B cell (primary cell): ENCODE data around the gene SETBP1. TPM values are rescaled to one million over a fixed set of nuclear protein-coding genes. Genes with fewer than 3 reads are reported as not detected.

Experiments used
- ATAC-seq: fragments of 200-7000 bp; cut with Tn5 transposase; one replicate; pipeline ENCODE4 v1.10.0; 2021; ENCODE audit warnings: low read depth, mild to moderate bottlenecking, moderate number of reproducible peaks, moderate library complexity
- CTCF ChIA-PET: fragments of 350-600 bp; sonication (Branson Sonifier 250); formaldehyde crosslinking; loops from one replicate; lab custom pipeline; 2021; ENCODE audit warnings: antibody characterized with exemption, inconsistent platforms; lab: Charles Lee
- POLR2A ChIA-PET: fragments of 350-600 bp; sonication (Branson Sonifier 250); formaldehyde crosslinking; loops from one replicate; lab custom pipeline; 2021; ENCODE audit warnings: antibody characterized with exemption; lab: Charles Lee
- DNase-seq: peaks from one replicate; pipeline ENCODE4 v3.0.0; 2013
- H2AFZ ChIP-seq: 2 replicates; pipeline ENCODE4 v1.6.1; 2012; ENCODE audit warnings: mild to moderate bottlenecking, low read depth, low read length; ENCODE audit not compliant: insufficient read depth, poor library complexity, severe bottlenecking
- H3K27ac ChIP-seq, 2 donors: 1 replicate in 1 of 2; 2 replicates in 1 of 2; pipeline ENCODE4 v1.5.1; 2012 to 2013; ENCODE audit warnings: low read length in 2 of 2, mild to moderate bottlenecking in 2 of 2, moderate library complexity in 1 of 2
- H3K27me3 ChIP-seq, 4 experiments: fragments of 200-600 bp in 1 of 4; sonication (generic) in 1 of 4; replicated peaks in 1 of 4; 1 replicate in 2 of 4; 2 replicates in 2 of 4; pipeline versions ENCODE4 v1.6.1 to v1.7.0; 2013 to 2016; ENCODE audit warnings: low read length in 3 of 4, mild to moderate bottlenecking in 2 of 4, mixed read lengths in 1 of 4, moderate library complexity in 1 of 4; ENCODE audit not compliant: insufficient read depth in 4 of 4, control insufficient read depth in 3 of 4; ENCODE audit errors: control extremely low read depth in 1 of 4
- H3K36me3 ChIP-seq, 2 experiments: replicated peaks in 1 of 2; 1 replicate in 1 of 2; 2 replicates in 1 of 2; pipeline versions ENCODE4 v1.6.1 to v1.7.1; 2013; ENCODE audit warnings: low read length in 1 of 2; ENCODE audit not compliant: insufficient read depth in 2 of 2, control insufficient read depth in 1 of 2; ENCODE audit errors: control extremely low read depth in 1 of 2, extremely low read depth in 1 of 2
- H3K4me1 ChIP-seq, 2 donors: fragments of 200-600 bp in 1 of 2; sonication (generic) in 1 of 2; 1 replicate in 1 of 2; 2 replicates in 1 of 2; pipeline versions ENCODE4 v1.5.1 to v1.6.1; 2013 to 2017; ENCODE audit warnings: low read length in 2 of 2; ENCODE audit not compliant: control insufficient read depth in 2 of 2, insufficient read depth in 2 of 2
- H3K4me2 ChIP-seq: replicated peaks from 2 replicates; pipeline ENCODE3; 2012; ENCODE audit warnings: mild to moderate bottlenecking, low read depth, low read length; ENCODE audit not compliant: poor library complexity, severe bottlenecking
- H3K4me3 ChIP-seq, 5 experiments: fragments of 200-600 bp in 1 of 5; sonication (generic) in 1 of 5; 1 replicate in 3 of 5; 2 replicates in 2 of 5; pipeline versions ENCODE4 v1.5.1 to v1.7.0; 2011 to 2016; ENCODE audit warnings: low read length in 4 of 5, mild to moderate bottlenecking in 4 of 5, low read depth in 2 of 5, control low read depth in 1 of 5, moderate library complexity in 1 of 5; ENCODE audit not compliant: insufficient read depth in 1 of 5; ENCODE audit errors: control extremely low read depth in 1 of 5, extremely low read depth in 1 of 5
- H3K79me2 ChIP-seq: fragments of 200-600 bp; sonication (generic); one replicate; pipeline ENCODE4 v1.6.0; 2016; ENCODE audit warnings: low read length; ENCODE audit not compliant: control insufficient read depth, insufficient read depth
- H3K9ac ChIP-seq: fragments of 200-600 bp; sonication (generic); 2 replicates; pipeline ENCODE4 v1.6.1; 2017; ENCODE audit warnings: mild to moderate bottlenecking, low read length, moderate library complexity
- H3K9me3 ChIP-seq, 3 donors: one replicate each; pipeline versions ENCODE4 v1.6.1 to v1.7.1; 2013; ENCODE audit warnings: low read length in 2 of 3; ENCODE audit not compliant: control insufficient read depth in 2 of 3, insufficient read depth in 1 of 3; ENCODE audit errors: control extremely low read depth in 1 of 3
- H4K20me1 ChIP-seq: 2 replicates; pipeline ENCODE4 v1.6.0; 2012; ENCODE audit warnings: mild to moderate bottlenecking, low read length; ENCODE audit not compliant: insufficient read depth, control insufficient read depth, poor library complexity, severe bottlenecking
- H3K27ac Mint-ChIP-seq: one replicate; pipeline ENCODE4 v1.8.0; 2021; ENCODE audit warnings: mixed read lengths
- H3K27me3 Mint-ChIP-seq: one replicate; pipeline ENCODE4 v1.8.0; 2021; ENCODE audit warnings: mixed read lengths
- H3K4me1 Mint-ChIP-seq: one replicate; pipeline ENCODE4 v1.8.0; 2021; ENCODE audit warnings: mixed read lengths
- H3K4me3 Mint-ChIP-seq: one replicate; pipeline ENCODE4 v1.8.0; 2021; ENCODE audit warnings: mixed read lengths
- H3K9me3 Mint-ChIP-seq: one replicate; pipeline ENCODE4 v1.8.0; 2022; ENCODE audit warnings: mixed read lengths; ENCODE audit not compliant: insufficient read depth
- CTCF ChIP-seq: fragments of 200-600 bp; IDR thresholded peaks from one replicate; pipeline ENCODE4 v1.8.0; 2022; ENCODE audit warnings: antibody characterized with exemption, mild to moderate bottlenecking
- EZH2 ChIP-seq: IDR thresholded peaks from 2 replicates; pipeline ENCODE4 v1.6.1; 2012; ENCODE audit warnings: borderline replicate concordance, low read depth, mild to moderate bottlenecking, moderate library complexity, low read length; ENCODE audit not compliant: insufficient read depth, poor library complexity, severe bottlenecking
- WGBS: methylation state at CpG from one replicate; pipeline ENCODE4 v1.1.5; 2013; ENCODE audit warnings: missing lambda C conversion rate; ENCODE audit not compliant: insufficient coverage; 5-methylcytosine and 5-hydroxymethylcytosine counted together
- intact Hi-C: fragments of 100-400 bp; cut with micrococcal nuclease; formaldehyde crosslinking; loops from one replicate; pipeline ENCODE4 v1.10.0; 2022
- polyA plus RNA-seq: library from polyadenylated mRNA; depleted of rRNA; stranded (reverse); fragments of >200 nt; gene quantifications from 2 replicates; pipeline ENCODE4 v1.2.3, GENCODE V29; 2012
- total RNA-seq, 2 donors: library from RNA; stranded (reverse); fragments of 120-200 nt in 1 of 2; gene quantifications; 1 replicate in 1 of 2; 2 replicates in 1 of 2; pipeline versions ENCODE4 v1.2.3 to v1.2.4, GENCODE V29; 2013 to 2022

Gene SETBP1
- total and polyA plus RNA-seq, 2 donors (not counting 1 experiment from before 2014, with no cell fraction given), result 15.1 to 129 TPM

GRCh38 chr18:44836263-44836662, 155.6 kb downstream of the SETBP1 start:
- peaks cover 69% of the 10 kb centered on the region for H3K4me1 Mint-ChIP-seq
- POLR2A ChIA-PET, result no interaction called here
- H3K4me3 Mint-ChIP-seq, result no peak overlapping the region

More at GRCh38 chr18:44836263-44836662, 155.6 kb downstream of the SETBP1 start:
- Histone ChIP-seq H3K4me3 (no peak overlapping the region), H3K27ac (no peak overlapping the region), H3K9me3 (no peaks in the 10 kb centered on the region), H3K27me3 (no peaks in the 10 kb centered on the region), H3K4me2 (no peak overlapping the region), H2AFZ (no peak overlapping the region), H3K4me1 (peaks cover 27 to 41% of the 10 kb centered on the region in 2 donors), H3K9ac (no peak overlapping the region), H4K20me1 (peaks cover 56% of the 10 kb centered on the region), H3K79me2 (peaks cover 51% of the 10 kb centered on the region), H3K36me3 (peaks cover 0 to 17% of the 10 kb centered on the region in 2 experiments)
- ATAC-seq, result no peak
- TF ChIP-seq CTCF, result no peak
- TF ChIP-seq EZH2, result no peak
- no peaks in the 10 kb centered on the region for H3K9me3 Mint-ChIP-seq
- intact Hi-C loops, result loop anchor here (5.0 kb wide), 2 partner anchors 39 to 376 kb away; no protein-coding TSS in a partner anchor
- H3K27me3 Mint-ChIP-seq, result no peaks in the 10 kb centered on the region
- CTCF ChIA-PET, result interaction anchor here (0.6 kb wide), 1 partner anchor 105 kb away, joined by 3 read pairs; no protein-coding TSS in a partner anchor
- H3K27ac Mint-ChIP-seq, result peak overlapping the region; percentile 37
- WGBS, result no CpG with 5 or more reads among the region's 2 CpGs
- no peak for DNase-seq
